NCI-H345 (cell line): ENCODE measurements around the gene CEP83.

Source experiments
- DNase-seq: peaks from one replicate; lab custom pipeline; 2025; lab: John Stamatoyannopoulos, UW

The CEP83 gene

GRCh38 chr12:94269316-94269999 lies 190.2 kb downstream of the CEP83 start:
- DNase-seq, result no peak

GRCh38 chr12:94267921-94268471 lies 191.7 kb downstream of the CEP83 start:
- DNase-seq, result no peak

- no peak for DNase-seq
Measured at GRCh38 chr12:94267537-94267872, 192.2 kb downstream of the CEP83 start.

GRCh38 chr12:94266796-94267536 lies 192.7 kb downstream of the CEP83 start:
- DNase-seq, result no peak

- no peak for DNase-seq
Measured at GRCh38 chr12:94265966-94266745, 193.5 kb downstream of the CEP83 start.

- no peak for DNase-seq
Measured at GRCh38 chr12:94265539-94265938, 194.1 kb downstream of the CEP83 start.

GRCh38 chr12:94264736-94265485 lies 194.8 kb downstream of the CEP83 start:
- DNase-seq, result no peak

- no peak for DNase-seq
Measured at GRCh38 chr12:94263905-94264561, 195.6 kb downstream of the CEP83 start.

- no peak for DNase-seq
Measured at GRCh38 chr12:94263011-94263811, 196.5 kb downstream of the CEP83 start.

- peak; percentile 1 for DNase-seq
Measured at GRCh38 chr12:94262228-94263010, 197.2 kb downstream of the CEP83 start.

- no peak for DNase-seq
Measured at GRCh38 chr12:94261786-94262185, 197.9 kb downstream of the CEP83 start.

GRCh38 chr12:94261119-94261518 lies 198.5 kb downstream of the CEP83 start:
- DNase-seq, result no peak

- no peak for DNase-seq
Measured at GRCh38 chr12:94260717-94261116, 198.9 kb downstream of the CEP83 start.

- no peak for DNase-seq
Measured at GRCh38 chr12:94260017-94260416, 199.7 kb downstream of the CEP83 start.

GRCh38 chr12:94258593-94258992 lies 201.1 kb downstream of the CEP83 start:
- DNase-seq, result no peak
